ENCODE data around the gene HOXD1.

The HOXD1 gene

GRCh38 chr2:176212276-176212675 is 23.8 kb downstream of the HOXD1 start:
- DNase-seq (ENCODE audit: low read depth): no peak
- in situ Hi-C loops (cut with HindIII; ENCODE audit: low sequenced_read_pairs): no loop called here
- no peak for TF ChIP-seq CTCF (IDR thresholded peaks at IDR 0.05; ENCODE audit: low read depth, low read length, missing control alignments)
- no peak overlapping the region for H3K4me3 ChIP-seq (ENCODE audit: low read depth, low read length)

GRCh38 chr2:176213406-176213805 is 24.9 kb downstream of the HOXD1 start:
- no peak for DNase-seq (ENCODE audit: low read depth)
- in situ Hi-C loops (cut with HindIII; ENCODE audit: low sequenced_read_pairs): no loop called here
- H3K4me3 ChIP-seq (ENCODE audit: low read depth, low read length): no peak overlapping the region
- TF ChIP-seq CTCF (IDR thresholded peaks at IDR 0.05; ENCODE audit: low read depth, low read length, missing control alignments): no peak

- TF ChIP-seq CTCF (IDR thresholded peaks at IDR 0.05; ENCODE audit: low read depth, low read length, missing control alignments): no peak
- no peak overlapping the region for H3K4me3 ChIP-seq (ENCODE audit: low read depth, low read length)
- DNase-seq (ENCODE audit: low read depth): no peak
- in situ Hi-C loops (cut with HindIII; ENCODE audit: low sequenced_read_pairs): no loop called here
Observed at GRCh38 chr2:176227874-176228273, 39.4 kb downstream of the HOXD1 start.

- no peak for TF ChIP-seq CTCF (IDR thresholded peaks at IDR 0.05; ENCODE audit: low read depth, low read length, missing control alignments)
Observed at GRCh38 chr2:176234156-176234555, 45.7 kb downstream of the HOXD1 start.

GRCh38 chr2:176234940-176235339 is 46.5 kb downstream of the HOXD1 start:
- TF ChIP-seq CTCF (IDR thresholded peaks at IDR 0.05; ENCODE audit: low read depth, low read length, missing control alignments): no peak
- in situ Hi-C loops (cut with HindIII; ENCODE audit: low sequenced_read_pairs): no loop called here
- no peak for DNase-seq (ENCODE audit: low read depth)

More at GRCh38 chr2:176234156-176234555, 45.7 kb downstream of the HOXD1 start:
- in situ Hi-C loops (cut with HindIII; ENCODE audit: low sequenced_read_pairs): no loop called here
- DNase-seq (ENCODE audit: low read depth): no peak
- H3K4me3 ChIP-seq (ENCODE audit: low read depth, low read length): no peak overlapping the region

GRCh38 chr2:176237456-176237855 is 49.0 kb downstream of the HOXD1 start:
- TF ChIP-seq CTCF (IDR thresholded peaks at IDR 0.05; ENCODE audit: low read depth, low read length, missing control alignments): no peak
- in situ Hi-C loops (cut with HindIII; ENCODE audit: low sequenced_read_pairs): no loop called here
- no peak for DNase-seq (ENCODE audit: low read depth)
- no peak overlapping the region for H3K4me3 ChIP-seq (ENCODE audit: low read depth, low read length)

More at GRCh38 chr2:176234940-176235339, 46.5 kb downstream of the HOXD1 start:
- no peak overlapping the region for H3K4me3 ChIP-seq (ENCODE audit: low read depth, low read length)

GRCh38 chr2:176239031-176239430 is 50.6 kb downstream of the HOXD1 start:
- DNase-seq (ENCODE audit: low read depth): no peak
- TF ChIP-seq CTCF (IDR thresholded peaks at IDR 0.05; ENCODE audit: low read depth, low read length, missing control alignments): no peak
- in situ Hi-C loops (cut with HindIII; ENCODE audit: low sequenced_read_pairs): no loop called here
- no peak overlapping the region for H3K4me3 ChIP-seq (ENCODE audit: low read depth, low read length)

All from astrocyte of the cerebellum (primary cell).